ENCODE data around the gene USF2.

DNA sequence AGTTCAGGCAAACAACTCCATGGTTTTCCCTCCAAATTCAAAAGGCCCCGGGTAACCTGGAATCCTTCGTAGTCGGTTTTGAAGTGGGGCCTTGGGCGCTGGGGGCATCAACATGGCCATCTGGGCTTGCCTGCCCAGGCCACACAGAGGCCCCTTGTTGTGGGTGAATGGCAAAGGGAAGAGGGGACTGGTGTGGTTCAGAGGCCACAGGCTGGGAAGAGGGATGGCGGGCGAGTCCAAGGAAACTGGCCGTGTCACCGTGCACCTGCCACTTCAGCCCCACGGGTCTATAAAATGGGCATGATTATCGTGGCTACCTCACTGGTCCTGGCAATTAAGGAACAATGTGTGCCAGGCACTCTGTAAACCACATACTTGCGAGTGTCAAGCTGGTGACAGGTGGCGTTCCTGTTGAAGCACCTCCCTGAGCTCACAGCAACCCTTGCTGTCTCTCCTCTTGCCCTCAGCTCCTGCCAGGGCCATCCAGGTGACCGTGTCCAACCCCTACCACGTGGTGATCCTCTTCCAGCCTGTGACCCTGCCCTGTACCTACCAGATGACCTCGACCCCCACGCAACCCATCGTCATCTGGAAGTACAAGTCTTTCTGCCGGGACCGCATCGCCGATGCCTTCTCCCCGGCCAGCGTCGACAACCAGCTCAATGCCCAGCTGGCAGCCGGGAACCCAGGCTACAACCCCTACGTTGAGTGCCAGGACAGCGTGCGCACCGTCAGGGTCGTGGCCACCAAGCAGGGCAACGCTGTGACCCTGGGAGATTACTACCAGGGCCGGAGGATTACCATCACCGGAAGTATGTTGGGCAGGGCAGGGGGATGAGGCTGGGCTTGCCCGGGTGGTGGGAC is 18.7 kb upstream of the USF2 start:
- TF ChIP-seq, protein P1, sequence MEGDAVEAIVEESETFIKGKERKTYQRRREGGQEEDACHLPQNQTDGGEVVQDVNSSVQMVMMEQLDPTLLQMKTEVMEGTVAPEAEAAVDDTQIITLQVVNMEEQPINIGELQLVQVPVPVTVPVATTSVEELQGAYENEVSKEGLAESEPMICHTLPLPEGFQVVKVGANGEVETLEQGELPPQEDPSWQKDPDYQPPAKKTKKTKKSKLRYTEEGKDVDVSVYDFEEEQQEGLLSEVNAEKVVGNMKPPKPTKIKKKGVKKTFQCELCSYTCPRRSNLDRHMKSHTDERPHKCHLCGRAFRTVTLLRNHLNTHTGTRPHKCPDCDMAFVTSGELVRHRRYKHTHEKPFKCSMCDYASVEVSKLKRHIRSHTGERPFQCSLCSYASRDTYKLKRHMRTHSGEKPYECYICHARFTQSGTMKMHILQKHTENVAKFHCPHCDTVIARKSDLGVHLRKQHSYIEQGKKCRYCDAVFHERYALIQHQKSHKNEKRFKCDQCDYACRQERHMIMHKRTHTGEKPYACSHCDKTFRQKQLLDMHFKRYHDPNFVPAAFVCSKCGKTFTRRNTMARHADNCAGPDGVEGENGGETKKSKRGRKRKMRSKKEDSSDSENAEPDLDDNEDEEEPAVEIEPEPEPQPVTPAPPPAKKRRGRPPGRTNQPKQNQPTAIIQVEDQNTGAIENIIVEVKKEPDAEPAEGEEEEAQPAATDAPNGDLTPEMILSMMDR (IDR thresholded peaks at IDR 0.05 in 4 of 5, conservative IDR thresholded peaks at IDR 0.05 in 1 of 5) = no peak
- no peak for TF ChIP-seq POLR2A (IDR thresholded peaks at IDR 0.05)

Measured in gastrocnemius medialis (tissue), 4 donors.